Breast epithelium (tissue), 3 donors: Measurements from ENCODE around the gene TCHP.

Experiments
- POLR2A ChIP-seq: fragments of 450-650 bp; IDR thresholded peaks from one replicate; pipeline ENCODE4 v1.6.1; 2016; ENCODE audit warnings: antibody characterized with exemption, mild to moderate bottlenecking, moderate library complexity
- POLR2AphosphoS5 ChIP-seq, 3 donors: sonication (generic); formaldehyde crosslinking; IDR thresholded peaks; one replicate each; pipeline ENCODE4 v1.6.1; 2017; ENCODE audit warnings: antibody characterized with exemption in 3 of 3
- TF ChIP-seq, protein P1 (sequence below), 3 donors: fragments of 450-650 bp; IDR thresholded peaks; one replicate each; pipeline ENCODE4 v1.5.1; 2016 to 2017; ENCODE audit warnings: antibody characterized with exemption in 3 of 3, mild to moderate bottlenecking in 3 of 3, moderate library complexity in 3 of 3

DNA sequence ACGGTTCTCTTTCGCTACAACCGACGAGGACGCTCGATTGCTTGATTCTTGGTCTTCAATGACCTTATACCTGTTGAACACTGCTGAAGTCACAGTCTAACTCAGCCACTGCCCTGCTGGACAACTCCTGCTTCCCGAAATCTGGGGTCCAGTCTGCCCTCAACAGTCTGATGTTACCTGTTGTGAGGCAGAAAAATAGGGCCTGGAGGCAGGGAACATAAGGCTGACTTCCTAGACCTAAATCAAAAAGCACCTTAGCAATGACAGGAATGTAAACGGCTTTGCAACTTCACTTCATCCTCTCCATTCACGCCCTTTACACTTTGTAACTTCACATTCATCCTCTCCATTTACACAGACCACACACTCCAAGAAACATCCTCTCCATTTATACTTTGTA is 19.1 kb upstream of the TCHP start:
- TF ChIP-seq, protein P1, sequence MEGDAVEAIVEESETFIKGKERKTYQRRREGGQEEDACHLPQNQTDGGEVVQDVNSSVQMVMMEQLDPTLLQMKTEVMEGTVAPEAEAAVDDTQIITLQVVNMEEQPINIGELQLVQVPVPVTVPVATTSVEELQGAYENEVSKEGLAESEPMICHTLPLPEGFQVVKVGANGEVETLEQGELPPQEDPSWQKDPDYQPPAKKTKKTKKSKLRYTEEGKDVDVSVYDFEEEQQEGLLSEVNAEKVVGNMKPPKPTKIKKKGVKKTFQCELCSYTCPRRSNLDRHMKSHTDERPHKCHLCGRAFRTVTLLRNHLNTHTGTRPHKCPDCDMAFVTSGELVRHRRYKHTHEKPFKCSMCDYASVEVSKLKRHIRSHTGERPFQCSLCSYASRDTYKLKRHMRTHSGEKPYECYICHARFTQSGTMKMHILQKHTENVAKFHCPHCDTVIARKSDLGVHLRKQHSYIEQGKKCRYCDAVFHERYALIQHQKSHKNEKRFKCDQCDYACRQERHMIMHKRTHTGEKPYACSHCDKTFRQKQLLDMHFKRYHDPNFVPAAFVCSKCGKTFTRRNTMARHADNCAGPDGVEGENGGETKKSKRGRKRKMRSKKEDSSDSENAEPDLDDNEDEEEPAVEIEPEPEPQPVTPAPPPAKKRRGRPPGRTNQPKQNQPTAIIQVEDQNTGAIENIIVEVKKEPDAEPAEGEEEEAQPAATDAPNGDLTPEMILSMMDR (IDR thresholded peaks at IDR 0.05), result no peak
- TF ChIP-seq POLR2AphosphoS5 (IDR thresholded peaks at IDR 0.05), result no peak
- TF ChIP-seq POLR2A, result no peak
